Fibroblast of the aortic adventitia (primary cell): ENCODE data around the gene FAM193A. TPM values are rescaled to one million over a fixed set of nuclear protein-coding genes. Genes with fewer than 3 reads are reported as not detected.

Experiments used
- DNase-seq: peaks from one replicate; pipeline ENCODE4 v3.0.0-alpha.2; 2010; ENCODE audit warnings: low read depth
- H3K4me3 ChIP-seq: 2 replicates; pipeline ENCODE4 v1.5.1; 2011; ENCODE audit warnings: low read depth, mild to moderate bottlenecking, control low read depth, low read length, moderate library complexity
- total RNA-seq: library from RNA; depleted of rRNA; stranded (reverse); fragments of >200 nt; gene quantifications from 2 replicates; pipeline ENCODE4 v1.2.3, GENCODE V29; 2012; ENCODE audit warnings: low replicate concordance
- TF ChIP-seq, protein P1 (sequence below): IDR thresholded peaks from 2 replicates; pipeline ENCODE4 v1.5.1; 2011; ENCODE audit warnings: mild to moderate bottlenecking, low read length, control low read depth, inconsistent platforms; ENCODE audit not compliant: insufficient read depth

Gene FAM193A
- total RNA-seq, 1 donor: 17.4 TPM

DNA sequence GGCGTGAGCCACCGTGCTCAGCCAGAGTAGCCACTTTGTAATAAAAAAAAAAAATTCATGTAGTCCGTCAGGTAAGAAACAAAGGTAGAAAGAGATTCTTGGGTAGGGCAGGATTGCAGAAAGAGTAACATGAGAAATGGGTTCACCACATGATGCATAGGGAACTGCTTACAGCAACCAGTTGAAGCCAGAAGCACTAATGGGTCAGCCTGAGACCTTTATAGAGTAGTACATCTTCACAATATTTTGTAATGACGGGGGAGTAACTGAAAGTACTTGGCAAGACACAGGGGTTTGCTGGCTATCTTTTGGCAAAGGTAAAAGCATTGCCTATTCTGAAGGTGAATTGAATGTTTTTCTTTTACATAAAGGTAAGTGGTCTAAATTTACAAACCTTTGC lies 29.1 kb downstream of the FAM193A start:
- no peak overlapping the region for H3K4me3 ChIP-seq
- no peak for DNase-seq
- TF ChIP-seq, protein P1, sequence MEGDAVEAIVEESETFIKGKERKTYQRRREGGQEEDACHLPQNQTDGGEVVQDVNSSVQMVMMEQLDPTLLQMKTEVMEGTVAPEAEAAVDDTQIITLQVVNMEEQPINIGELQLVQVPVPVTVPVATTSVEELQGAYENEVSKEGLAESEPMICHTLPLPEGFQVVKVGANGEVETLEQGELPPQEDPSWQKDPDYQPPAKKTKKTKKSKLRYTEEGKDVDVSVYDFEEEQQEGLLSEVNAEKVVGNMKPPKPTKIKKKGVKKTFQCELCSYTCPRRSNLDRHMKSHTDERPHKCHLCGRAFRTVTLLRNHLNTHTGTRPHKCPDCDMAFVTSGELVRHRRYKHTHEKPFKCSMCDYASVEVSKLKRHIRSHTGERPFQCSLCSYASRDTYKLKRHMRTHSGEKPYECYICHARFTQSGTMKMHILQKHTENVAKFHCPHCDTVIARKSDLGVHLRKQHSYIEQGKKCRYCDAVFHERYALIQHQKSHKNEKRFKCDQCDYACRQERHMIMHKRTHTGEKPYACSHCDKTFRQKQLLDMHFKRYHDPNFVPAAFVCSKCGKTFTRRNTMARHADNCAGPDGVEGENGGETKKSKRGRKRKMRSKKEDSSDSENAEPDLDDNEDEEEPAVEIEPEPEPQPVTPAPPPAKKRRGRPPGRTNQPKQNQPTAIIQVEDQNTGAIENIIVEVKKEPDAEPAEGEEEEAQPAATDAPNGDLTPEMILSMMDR: no peak

DNA sequence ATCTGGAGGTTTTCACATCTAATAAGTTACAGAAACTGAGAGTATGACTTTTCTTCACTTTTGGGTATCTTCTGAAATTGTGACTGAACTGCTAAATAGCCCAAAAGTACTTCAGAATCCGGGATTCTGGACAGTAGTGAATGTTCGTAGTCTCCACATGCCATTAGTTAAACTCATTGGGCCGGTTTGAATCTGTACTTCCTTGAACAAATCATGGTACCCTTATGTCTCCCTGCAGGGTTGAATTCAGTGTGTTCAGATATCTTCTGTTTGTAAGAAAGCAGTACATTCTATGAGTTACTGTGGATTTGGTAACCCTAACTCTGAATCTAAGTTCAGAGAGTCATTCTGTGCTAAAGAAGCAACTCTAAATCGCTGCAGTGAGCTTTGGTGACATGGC lies 33.6 kb downstream of the FAM193A start:
- no peak for DNase-seq
- TF ChIP-seq, protein P1: no peak
- H3K4me3 ChIP-seq: no peak overlapping the region

DNA sequence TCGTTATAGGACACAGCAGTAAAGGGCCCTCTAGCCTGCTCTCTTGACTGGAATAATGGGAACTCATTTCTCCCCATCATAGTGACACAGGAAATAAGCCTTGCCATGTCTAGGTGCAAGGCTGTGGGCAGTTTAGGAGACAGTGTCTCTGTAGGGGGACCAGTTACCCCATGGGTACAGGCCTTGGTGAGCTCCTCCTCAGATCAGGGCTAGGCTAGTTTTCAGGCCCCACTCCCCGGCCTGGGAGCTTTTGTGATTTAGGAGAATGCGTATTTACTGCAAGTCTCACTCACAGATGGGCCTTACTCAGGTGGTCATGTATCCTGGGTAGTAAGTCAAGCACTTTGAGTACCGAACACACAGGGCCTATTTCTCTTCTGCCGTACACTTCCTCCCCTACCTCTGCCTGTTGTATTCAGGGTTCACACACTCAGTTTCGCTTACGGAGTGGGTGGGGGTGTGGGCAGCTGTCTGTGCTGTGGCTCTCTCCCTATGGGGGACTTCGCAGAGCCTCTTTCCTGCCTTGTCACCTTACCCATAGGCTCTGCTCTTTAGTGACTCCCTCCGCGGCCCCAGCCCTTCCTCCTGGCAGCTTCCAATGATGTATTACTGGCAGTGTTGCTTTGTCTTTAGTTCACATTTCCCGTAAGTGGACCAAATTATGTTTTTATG lies 34.2 kb downstream of the FAM193A start:
- peak; percentile 34 for DNase-seq
- TF ChIP-seq, protein P1: no peak
- H3K4me3 ChIP-seq: no peak overlapping the region

DNA sequence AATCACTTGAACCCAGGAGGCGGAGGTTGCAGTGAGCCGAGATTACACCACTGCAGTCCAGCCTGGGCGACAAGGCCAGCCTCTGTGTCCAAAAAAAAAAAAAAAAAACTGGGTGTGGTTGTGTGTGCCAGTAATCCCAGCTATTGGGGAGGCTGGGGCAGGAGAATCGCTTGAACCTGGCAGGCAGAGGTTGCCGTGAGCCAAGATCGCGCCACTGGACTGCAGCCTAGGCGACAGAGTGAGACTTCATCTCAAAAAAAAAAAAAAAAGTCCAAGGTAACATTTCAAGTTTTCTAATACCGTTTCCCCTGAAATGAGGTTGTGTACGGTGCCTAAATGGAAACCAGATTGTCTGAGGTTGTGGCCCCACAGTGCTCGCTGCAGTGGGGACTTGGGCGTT lies 35.6 kb downstream of the FAM193A start:
- no peak overlapping the region for H3K4me3 ChIP-seq
- TF ChIP-seq, protein P1: no peak
- DNase-seq: no peak

DNA sequence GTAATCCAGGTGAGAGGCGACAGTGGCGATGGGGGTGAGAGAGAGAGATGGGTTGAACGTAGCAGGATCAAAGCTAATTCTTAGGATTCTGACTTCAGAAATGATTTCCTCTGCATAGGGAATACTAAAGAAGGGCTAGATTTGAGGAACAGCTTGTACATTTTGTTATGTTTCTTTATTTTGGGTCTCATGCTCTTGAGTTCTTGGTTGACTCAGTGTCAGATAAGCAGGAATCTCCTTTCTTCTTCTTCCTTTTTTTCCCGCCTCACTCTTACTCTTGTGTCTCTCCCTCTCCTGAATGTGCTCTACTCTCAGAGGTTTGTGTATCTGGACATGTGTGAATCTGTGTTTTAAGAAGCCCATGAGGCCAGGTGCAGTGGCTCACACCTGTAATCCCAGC lies 36.4 kb downstream of the FAM193A start:
- TF ChIP-seq, protein P1: no peak
- no peak overlapping the region for H3K4me3 ChIP-seq
- DNase-seq: no peak

DNA sequence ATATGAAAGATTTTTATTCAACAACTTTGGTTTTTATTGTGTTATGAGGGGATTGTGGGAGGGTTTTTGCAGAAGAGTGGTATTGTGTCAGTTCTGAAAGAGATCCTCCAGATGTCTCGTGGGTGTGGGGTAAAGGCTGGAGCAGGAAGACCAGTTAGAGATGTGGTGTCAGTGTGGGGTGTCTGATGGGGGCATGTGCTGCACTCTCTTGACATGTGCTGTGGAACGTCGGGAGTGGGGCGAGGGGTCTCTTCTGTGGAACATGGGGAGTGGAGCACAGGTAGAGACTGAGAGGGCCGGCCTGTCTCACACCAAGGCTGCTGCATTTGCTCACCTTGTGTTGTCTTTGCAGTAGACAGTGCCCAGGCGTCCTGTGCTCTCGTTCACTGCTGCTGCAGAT lies 37.6 kb downstream of the FAM193A start:
- H3K4me3 ChIP-seq: no peak overlapping the region
- TF ChIP-seq, protein P1: no peak
- DNase-seq: no peak

DNA sequence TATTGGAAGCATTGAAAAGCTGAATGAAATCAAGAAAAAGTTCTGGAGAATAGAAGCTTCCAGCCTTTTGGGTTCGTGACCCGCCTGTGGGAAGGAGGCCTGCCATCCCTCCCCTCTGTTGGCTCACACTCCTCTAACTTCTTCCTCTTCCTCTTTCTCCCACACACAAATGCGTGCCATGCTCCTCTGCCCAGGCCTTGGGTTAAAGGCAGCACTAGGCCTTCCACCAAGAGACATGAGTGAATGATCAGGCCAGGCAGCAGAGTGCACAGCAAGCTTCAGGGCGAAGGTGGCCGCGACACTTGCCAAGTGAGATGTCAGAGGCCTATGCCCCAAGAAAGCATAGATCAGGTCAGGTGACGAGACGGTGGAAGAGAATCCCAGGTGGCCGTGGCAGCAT lies 38.4 kb downstream of the FAM193A start:
- no peak overlapping the region for H3K4me3 ChIP-seq
- DNase-seq: no peak
- TF ChIP-seq, protein P1: no peak
